Measurements from ENCODE around the gene UBE2O.

Gene UBE2O

GRCh38 chr17:76440751-76441362, 12.1 kb downstream of the UBE2O start:
- no peaks in the 10 kb centered on the region for H3K27me3 ChIP-seq (replicated peaks; ENCODE audit: control insufficient read depth, insufficient read depth, low read length, poor library complexity, severe bottlenecking)
- DNase-seq = no peak
- H3K36me3 ChIP-seq (ENCODE audit: control insufficient read depth, insufficient read depth, low read length) = no peaks in the 10 kb centered on the region
- no peak overlapping the region for H3K27ac ChIP-seq (ENCODE audit: insufficient read depth, low read length, poor library complexity, severe bottlenecking)
- no peaks in the 10 kb centered on the region for H3K4me1 ChIP-seq (ENCODE audit: control insufficient read depth, insufficient read depth, low read length, poor library complexity, severe bottlenecking)
- H3K9me3 ChIP-seq (ENCODE audit: control insufficient read depth, low read length) = no peaks in the 10 kb centered on the region
- no peak overlapping the region for H3K4me3 ChIP-seq (ENCODE audit: insufficient read depth, low read depth, low read length, poor library complexity, severe bottlenecking)

- DNase-seq = no peak
- Histone ChIP-seq H3K27me3 (replicated peaks; ENCODE audit: control insufficient read depth, insufficient read depth, low read length, poor library complexity, severe bottlenecking) (no peaks in the 10 kb centered on the region), H3K4me1 (ENCODE audit: control insufficient read depth, insufficient read depth, low read length, poor library complexity, severe bottlenecking) (no peaks in the 10 kb centered on the region), H3K4me3 (ENCODE audit: insufficient read depth, low read depth, low read length, poor library complexity, severe bottlenecking) (no peak overlapping the region), H3K9me3 (ENCODE audit: control insufficient read depth, low read length) (no peaks in the 10 kb centered on the region), H3K36me3 (ENCODE audit: control insufficient read depth, insufficient read depth, low read length) (no peaks in the 10 kb centered on the region), H3K27ac (ENCODE audit: insufficient read depth, low read length, poor library complexity, severe bottlenecking) (no peak overlapping the region)
Measured at GRCh38 chr17:76439314-76439928, 13.5 kb downstream of the UBE2O start.

- Histone ChIP-seq H3K4me1 (ENCODE audit: control insufficient read depth, insufficient read depth, low read length, poor library complexity, severe bottlenecking) (no peaks in the 10 kb centered on the region), H3K4me3 (ENCODE audit: insufficient read depth, low read depth, low read length, poor library complexity, severe bottlenecking) (no peak overlapping the region), H3K27me3 (replicated peaks; ENCODE audit: control insufficient read depth, insufficient read depth, low read length, poor library complexity, severe bottlenecking) (no peaks in the 10 kb centered on the region), H3K27ac (ENCODE audit: insufficient read depth, low read length, poor library complexity, severe bottlenecking) (no peak overlapping the region), H3K9me3 (ENCODE audit: control insufficient read depth, low read length) (no peaks in the 10 kb centered on the region), H3K36me3 (ENCODE audit: control insufficient read depth, insufficient read depth, low read length) (peaks cover 4% of the 10 kb centered on the region)
- no peak for DNase-seq
Measured at GRCh38 chr17:76438906-76439305, 14.0 kb downstream of the UBE2O start.

GRCh38 chr17:76437467-76438402, 15.2 kb downstream of the UBE2O start:
- Histone ChIP-seq H3K36me3 (ENCODE audit: control insufficient read depth, insufficient read depth, low read length) (peaks cover 5% of the 10 kb centered on the region), H3K27me3 (replicated peaks; ENCODE audit: control insufficient read depth, insufficient read depth, low read length, poor library complexity, severe bottlenecking) (no peaks in the 10 kb centered on the region), H3K4me3 (ENCODE audit: insufficient read depth, low read depth, low read length, poor library complexity, severe bottlenecking) (no peak overlapping the region), H3K27ac (ENCODE audit: insufficient read depth, low read length, poor library complexity, severe bottlenecking) (no peak overlapping the region), H3K9me3 (ENCODE audit: control insufficient read depth, low read length) (no peaks in the 10 kb centered on the region), H3K4me1 (ENCODE audit: control insufficient read depth, insufficient read depth, low read length, poor library complexity, severe bottlenecking) (no peaks in the 10 kb centered on the region)
- no peak for DNase-seq

GRCh38 chr17:76435751-76436150, 17.2 kb downstream of the UBE2O start:
- DNase-seq = no peak
- no peaks in the 10 kb centered on the region for H3K27me3 ChIP-seq (replicated peaks; ENCODE audit: control insufficient read depth, insufficient read depth, low read length, poor library complexity, severe bottlenecking)
- H3K9me3 ChIP-seq (ENCODE audit: control insufficient read depth, low read length) = no peaks in the 10 kb centered on the region
- H3K27ac ChIP-seq (ENCODE audit: insufficient read depth, low read length, poor library complexity, severe bottlenecking) = no peak overlapping the region
- H3K4me1 ChIP-seq (ENCODE audit: control insufficient read depth, insufficient read depth, low read length, poor library complexity, severe bottlenecking) = no peaks in the 10 kb centered on the region
- H3K36me3 ChIP-seq (ENCODE audit: control insufficient read depth, insufficient read depth, low read length) = peaks cover 5% of the 10 kb centered on the region
- no peak overlapping the region for H3K4me3 ChIP-seq (ENCODE audit: insufficient read depth, low read depth, low read length, poor library complexity, severe bottlenecking)

- H3K27me3 ChIP-seq (replicated peaks; ENCODE audit: control insufficient read depth, insufficient read depth, low read length, poor library complexity, severe bottlenecking) = no peaks in the 10 kb centered on the region
- H3K4me3 ChIP-seq (ENCODE audit: insufficient read depth, low read depth, low read length, poor library complexity, severe bottlenecking) = no peak overlapping the region
- no peak overlapping the region for H3K27ac ChIP-seq (ENCODE audit: insufficient read depth, low read length, poor library complexity, severe bottlenecking)
- DNase-seq = no peak
- H3K9me3 ChIP-seq (ENCODE audit: control insufficient read depth, low read length) = no peaks in the 10 kb centered on the region
- H3K4me1 ChIP-seq (ENCODE audit: control insufficient read depth, insufficient read depth, low read length, poor library complexity, severe bottlenecking) = no peaks in the 10 kb centered on the region
- peaks cover 5% of the 10 kb centered on the region for H3K36me3 ChIP-seq (ENCODE audit: control insufficient read depth, insufficient read depth, low read length)
Measured at GRCh38 chr17:76434870-76435269, 18.1 kb downstream of the UBE2O start.

GRCh38 chr17:76433693-76434092, 19.3 kb downstream of the UBE2O start:
- Histone ChIP-seq H3K9me3 (ENCODE audit: control insufficient read depth, low read length) (no peaks in the 10 kb centered on the region), H3K4me3 (ENCODE audit: insufficient read depth, low read depth, low read length, poor library complexity, severe bottlenecking) (no peak overlapping the region), H3K4me1 (ENCODE audit: control insufficient read depth, insufficient read depth, low read length, poor library complexity, severe bottlenecking) (no peaks in the 10 kb centered on the region), H3K36me3 (ENCODE audit: control insufficient read depth, insufficient read depth, low read length) (peaks cover 5% of the 10 kb centered on the region), H3K27me3 (replicated peaks; ENCODE audit: control insufficient read depth, insufficient read depth, low read length, poor library complexity, severe bottlenecking) (no peaks in the 10 kb centered on the region), H3K27ac (ENCODE audit: insufficient read depth, low read length, poor library complexity, severe bottlenecking) (no peak overlapping the region)
- DNase-seq = no peak

- Histone ChIP-seq H3K4me3 (ENCODE audit: insufficient read depth, low read depth, low read length, poor library complexity, severe bottlenecking) (no peak overlapping the region), H3K27ac (ENCODE audit: insufficient read depth, low read length, poor library complexity, severe bottlenecking) (no peak overlapping the region), H3K9me3 (ENCODE audit: control insufficient read depth, low read length) (no peaks in the 10 kb centered on the region), H3K4me1 (ENCODE audit: control insufficient read depth, insufficient read depth, low read length, poor library complexity, severe bottlenecking) (no peaks in the 10 kb centered on the region), H3K27me3 (replicated peaks; ENCODE audit: control insufficient read depth, insufficient read depth, low read length, poor library complexity, severe bottlenecking) (no peaks in the 10 kb centered on the region), H3K36me3 (ENCODE audit: control insufficient read depth, insufficient read depth, low read length) (peaks cover 5% of the 10 kb centered on the region)
- DNase-seq = no peak
Measured at GRCh38 chr17:76432712-76433336, 20.1 kb downstream of the UBE2O start.

GRCh38 chr17:76432004-76432403, 20.9 kb downstream of the UBE2O start:
- Histone ChIP-seq H3K36me3 (ENCODE audit: control insufficient read depth, insufficient read depth, low read length) (peaks cover 5% of the 10 kb centered on the region), H3K27ac (ENCODE audit: insufficient read depth, low read length, poor library complexity, severe bottlenecking) (no peak overlapping the region), H3K27me3 (replicated peaks; ENCODE audit: control insufficient read depth, insufficient read depth, low read length, poor library complexity, severe bottlenecking) (no peaks in the 10 kb centered on the region), H3K4me1 (ENCODE audit: control insufficient read depth, insufficient read depth, low read length, poor library complexity, severe bottlenecking) (no peaks in the 10 kb centered on the region), H3K9me3 (ENCODE audit: control insufficient read depth, low read length) (no peaks in the 10 kb centered on the region), H3K4me3 (ENCODE audit: insufficient read depth, low read depth, low read length, poor library complexity, severe bottlenecking) (no peak overlapping the region)
- DNase-seq = no peak

Measured in effector memory CD4-positive, alpha-beta T cell (primary cell).